Stomach (tissue), 9 donors: ENCODE measurements around the gene CWF19L2. TPM values are rescaled to one million over a fixed set of nuclear protein-coding genes. Genes with fewer than 3 reads are reported as not detected.

Experiments used
- DNase-seq, 2 donors: peaks; one replicate each; pipeline versions ENCODE4 v3.0.0 to v3.0.0-alpha.2; 2013 to 2019
- H3K27ac ChIP-seq, 5 donors: fragments of 200-600 bp in 4 of 5; sonication (generic) in 4 of 5; one replicate each; pipeline ENCODE4 v1.5.1; 2013 to 2019; ENCODE audit warnings: mild to moderate bottlenecking in 1 of 5, moderate library complexity in 1 of 5
- H3K27me3 ChIP-seq, 3 donors: fragments of 200-600 bp; sonication (generic); one replicate each; pipeline ENCODE4 v1.5.1; 2017 to 2019; ENCODE audit warnings: mixed run types in 1 of 3
- H3K36me3 ChIP-seq, 4 donors: fragments of 200-600 bp; sonication (generic); 1 replicate in 3 of 4; 2 replicates in 1 of 4; pipeline ENCODE4 v1.5.1; 2016 to 2019
- H3K4me1 ChIP-seq, 4 donors: fragments of 200-600 bp; sonication (generic); one replicate each; pipeline ENCODE4 v1.5.1; 2016 to 2019
- H3K4me3 ChIP-seq, 4 donors: fragments of 200-600 bp; sonication (generic) in 3 of 4; one replicate each; pipeline ENCODE4 v1.5.1; 2016 to 2019; ENCODE audit warnings: mild to moderate bottlenecking in 1 of 4
- H3K9me3 ChIP-seq, 4 donors: fragments of 200-600 bp; sonication (generic); one replicate each; pipeline ENCODE4 v1.5.1; 2016 to 2019
- CTCF ChIP-seq, 7 experiments: fragments of 450-650 bp in 4 of 7; fragments of 200-600 bp in 3 of 7; sonication (generic) in 3 of 7; IDR thresholded peaks; one replicate each; pipeline ENCODE4 v1.5.1; 2016 to 2019; ENCODE audit warnings: antibody characterized with exemption in 7 of 7, control low read depth in 2 of 7, mild to moderate bottlenecking in 1 of 7
- EP300 ChIP-seq: sonication (generic); formaldehyde crosslinking; IDR thresholded peaks from one replicate; pipeline ENCODE4 v1.6.1; 2017; ENCODE audit warnings: antibody characterized with exemption
- POLR2A ChIP-seq, 4 donors: fragments of 450-650 bp; IDR thresholded peaks; one replicate each; pipeline ENCODE4 v1.6.1; 2016; ENCODE audit warnings: antibody characterized with exemption in 4 of 4, control low read depth in 2 of 4, mild to moderate bottlenecking in 1 of 4, moderate library complexity in 1 of 4
- POLR2AphosphoS5 ChIP-seq, 3 donors: sonication (generic); formaldehyde crosslinking; IDR thresholded peaks; one replicate each; pipeline ENCODE4 v1.6.1; 2016; ENCODE audit warnings: antibody characterized with exemption in 3 of 3
- WGBS, 5 donors: extraction: QIAGEN DNeasy Blood & Tissue Kit in 3 of 5; methylation state at CpG; one replicate each; pipeline versions ENCODE4 v1.1.5 to v1.1.7; 2013 to 2018; 5-methylcytosine and 5-hydroxymethylcytosine counted together
- intact Hi-C: fragments of 100-400 bp; cut with DNase I; formaldehyde crosslinking; loops from one replicate; pipeline ENCODE4 v1.15.1; 2023; ENCODE audit warnings: low total_unique reads
- polyA plus RNA-seq, 3 donors: library from polyadenylated mRNA; stranded (reverse); fragments of 200-250 nt; gene quantifications; one replicate each; pipeline ENCODE4 v1.2.3, GENCODE V29; 2013
- total RNA-seq, 5 donors: library from RNA; depleted of rRNA; stranded (reverse); fragments of >200 nt; gene quantifications; one replicate each; pipeline versions ENCODE4 v1.1.0 to v1.2.3, GENCODE V29; 2014 to 2016
- donor health status: healthy with polysubstance abuse.
- donor health status: Bipolar disorder and iron deficiency.
- donor health status: healthy.

Gene CWF19L2
- total and polyA plus RNA-seq, 8 donors, result 5.7 to 89.8 (median 35.1) TPM

DNA sequence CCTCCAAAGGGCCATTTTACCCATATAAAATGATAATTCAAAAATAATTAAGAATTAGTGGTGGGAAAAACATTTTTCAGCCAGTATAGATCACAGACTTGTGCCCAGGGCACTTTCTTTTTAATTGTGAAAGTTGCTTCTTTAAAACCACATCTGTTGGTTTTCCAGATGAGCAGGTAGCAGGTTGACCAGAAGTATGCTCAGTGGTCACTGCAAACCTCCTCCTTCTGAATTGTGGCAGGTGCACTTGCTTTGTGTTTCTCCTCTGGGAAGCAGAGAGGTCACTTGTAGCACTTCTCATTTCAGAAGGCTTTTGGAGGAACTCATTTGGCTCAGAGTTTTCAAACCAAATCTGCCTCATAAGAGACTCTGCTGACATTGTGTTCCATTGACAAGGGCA lies 24.6 kb upstream of the CWF19L2 start:
- Histone ChIP-seq H3K27me3 (no peaks in the 10 kb centered on the region), H3K4me3 (no peak overlapping the region), H3K27ac (no peak overlapping the region), H3K36me3 (no peaks in the 10 kb centered on the region), H3K9me3 (no peaks in the 10 kb centered on the region), H3K4me1 (no peaks in the 10 kb centered on the region)
- no peak for DNase-seq
- intact Hi-C loops, result no loop called here
- TF ChIP-seq POLR2A (IDR thresholded peaks at IDR 0.05) (no peak), POLR2AphosphoS5 (IDR thresholded peaks at IDR 0.05) (no peak), CTCF (IDR thresholded peaks at IDR 0.05) (no peak), EP300 (no peak)

GRCh38 chr11:107478922-107479321 lies 21.3 kb upstream of the CWF19L2 start:
- Histone ChIP-seq H3K9me3 (no peaks in the 10 kb centered on the region), H3K4me3 (no peak overlapping the region), H3K4me1 (no peaks in the 10 kb centered on the region), H3K27me3 (peaks cover 0 to 13% (median 7%) of the 10 kb centered on the region in 3 donors), H3K36me3 (no peaks in the 10 kb centered on the region), H3K27ac (no peak overlapping the region)
- TF ChIP-seq POLR2AphosphoS5 (IDR thresholded peaks at IDR 0.05) (no peak), CTCF (IDR thresholded peaks at IDR 0.05) (no peak), POLR2A (IDR thresholded peaks at IDR 0.05) (no peak), EP300 (no peak)
- no peak for DNase-seq
- intact Hi-C loops, result no loop called here

DNA sequence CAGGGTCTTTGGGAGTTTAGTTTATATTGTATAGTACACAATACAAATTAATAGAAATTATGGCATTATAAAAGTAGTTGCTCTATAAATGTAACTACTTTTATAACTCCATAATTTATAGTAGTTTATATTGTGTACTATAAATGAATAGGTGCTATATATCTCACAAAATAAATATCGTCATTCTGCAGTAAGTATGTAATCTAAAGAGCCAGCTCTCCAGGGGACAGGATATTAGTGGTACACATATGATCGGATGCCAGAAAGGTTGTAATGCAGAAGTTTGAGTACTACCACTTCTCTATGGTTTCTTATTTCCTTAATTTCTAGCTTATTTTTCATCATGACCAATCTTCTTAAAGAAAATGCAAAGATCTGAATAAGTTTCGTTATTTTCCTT lies 20.2 kb upstream of the CWF19L2 start:
- WGBS, 5 donors, result 71 to 95% (median 87%) methylated on average over 3 of the region's 3 CpGs

DNA sequence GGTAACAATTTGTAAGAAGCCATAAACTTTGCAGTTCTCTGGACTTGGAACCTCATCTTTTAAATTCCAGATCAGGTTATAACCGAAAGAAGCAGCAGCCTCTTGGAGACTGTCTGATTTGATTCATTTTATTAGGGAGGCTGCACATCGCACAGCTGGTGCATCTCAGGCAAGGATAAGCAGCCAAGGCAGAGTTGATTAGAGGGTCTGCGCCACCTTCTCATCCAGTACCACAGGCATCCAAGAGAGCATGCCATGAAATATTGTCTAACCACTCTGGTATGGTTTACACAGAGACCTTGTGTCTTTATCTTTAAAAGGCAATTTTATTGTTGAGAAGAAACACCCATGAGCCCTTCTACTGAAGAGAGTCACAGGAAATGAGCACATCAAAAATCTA lies 16.2 kb upstream of the CWF19L2 start:
- no peaks in the 10 kb centered on the region for H3K4me1 ChIP-seq
- no peak overlapping the region for H3K4me3 ChIP-seq
- no peaks in the 10 kb centered on the region for H3K9me3 ChIP-seq
- no peaks in the 10 kb centered on the region for H3K36me3 ChIP-seq
- H3K27me3 ChIP-seq, result peaks cover 0 to 13% (median 7%) of the 10 kb centered on the region in 3 donors
- no peak for TF ChIP-seq POLR2AphosphoS5 (IDR thresholded peaks at IDR 0.05)
- TF ChIP-seq EP300, result no peak
- no peak for TF ChIP-seq POLR2A (IDR thresholded peaks at IDR 0.05)
- no peak for TF ChIP-seq CTCF (IDR thresholded peaks at IDR 0.05)
- no peak overlapping the region for H3K27ac ChIP-seq
- intact Hi-C loops, result no loop called here
- WGBS, 5 donors, result 78 to 89% (median 86%) methylated on average over 3 of the region's 3 CpGs
- no peak for DNase-seq

More for the DNA sequence above, 20.2 kb upstream of the CWF19L2 start:
- intact Hi-C loops, result no loop called here
- no peak overlapping the region for H3K27ac ChIP-seq
- H3K4me1 ChIP-seq, result no peaks in the 10 kb centered on the region
- DNase-seq, result no peak
- peaks cover 0 to 13% (median 7%) of the 10 kb centered on the region in 3 donors for H3K27me3 ChIP-seq
- TF ChIP-seq POLR2A (IDR thresholded peaks at IDR 0.05) (no peak), CTCF (IDR thresholded peaks at IDR 0.05) (no peak), POLR2AphosphoS5 (IDR thresholded peaks at IDR 0.05) (no peak), EP300 (no peak)
- no peak overlapping the region for H3K4me3 ChIP-seq
- no peaks in the 10 kb centered on the region for H3K9me3 ChIP-seq
- no peaks in the 10 kb centered on the region for H3K36me3 ChIP-seq
